IMR-90 (cell line): Measurements from ENCODE around the gene CYYR1. TPM values are rescaled to one million over a fixed set of nuclear protein-coding genes. Genes with fewer than 3 reads are reported as not detected.

Experiments used
- ATAC-seq: fragments of 200-7000 bp; cut with Tn5 transposase; 2 replicates; pipeline ENCODE4 v1.9.1; 2020; ENCODE audit warnings: low read depth, mild to moderate bottlenecking, moderate library complexity
- BruUV-seq: library from RNA; stranded (reverse); fragments of 400-500 nt; replicated peaks from 2 replicates; lab custom pipeline; 2021; lab: Mats Ljungman, UMichigan
- CTCF ChIA-PET: fragments of 300-600 bp; formaldehyde crosslinking; extraction: SDS; loops from one replicate; lab custom pipeline; 2021; ENCODE audit warnings: antibody characterized with exemption; lab: Yijun Ruan, JAX
- POLR2A ChIA-PET: fragments of 300-600 bp; sonication (Branson Sonifier 250); formaldehyde crosslinking; loops from one replicate; lab custom pipeline; 2022; ENCODE audit warnings: antibody characterized with exemption; ENCODE audit not compliant: unreplicated experiment; lab: Charles Lee
- DNase-seq: peaks from one replicate; pipeline ENCODE4 v3.0.0; 2013
- H2AFZ ChIP-seq: replicated peaks from 2 replicates; pipeline ENCODE3; 2013; ENCODE audit warnings: low read length, mild to moderate bottlenecking; ENCODE audit not compliant: poor library complexity
- H2AK5ac ChIP-seq: 2 replicates; pipeline ENCODE4 v1.6.1; 2013; ENCODE audit warnings: low read depth, low read length, inconsistent platforms
- H2AK9ac ChIP-seq: replicated peaks from 2 replicates; pipeline ENCODE3; 2013; ENCODE audit warnings: mild to moderate bottlenecking, low read depth, low read length, moderate library complexity; ENCODE audit not compliant: poor library complexity
- H2BK120ac ChIP-seq: 2 replicates; pipeline ENCODE4 v1.6.1; 2013; ENCODE audit warnings: low read depth, low read length, inconsistent platforms
- H2BK15ac ChIP-seq: 3 replicates; pipeline ENCODE4 v1.6.1; 2013; ENCODE audit warnings: low read depth, low read length, inconsistent platforms
- H2BK20ac ChIP-seq: 2 replicates; pipeline ENCODE4 v1.6.1; 2013; ENCODE audit warnings: low read depth, mild to moderate bottlenecking, inconsistent platforms, low read length, moderate library complexity
- H2BK5ac ChIP-seq: 2 replicates; pipeline ENCODE4 v1.6.1; 2013; ENCODE audit warnings: mild to moderate bottlenecking, low read depth, low read length, inconsistent platforms; ENCODE audit not compliant: poor library complexity, severe bottlenecking
- H3K14ac ChIP-seq: replicated peaks from 2 replicates; pipeline ENCODE4 v1.6.1; 2013; ENCODE audit warnings: low read depth, low read length, inconsistent platforms
- H3K18ac ChIP-seq: 2 replicates; pipeline ENCODE4 v1.6.1; 2013; ENCODE audit warnings: low read depth, low read length, control low read depth
- H3K23ac ChIP-seq: 2 replicates; pipeline ENCODE4 v1.6.1; 2013; ENCODE audit warnings: low read depth, low read length, inconsistent platforms
- H3K27ac ChIP-seq: 2 replicates; pipeline ENCODE4 v1.5.1; 2013; ENCODE audit warnings: mild to moderate bottlenecking, control low read depth, low read length; ENCODE audit not compliant: insufficient read depth
- H3K27me3 ChIP-seq: 2 replicates; pipeline ENCODE4 v1.6.1; 2013; ENCODE audit warnings: low read length; ENCODE audit not compliant: control insufficient read depth, insufficient read depth
- H3K36me3 ChIP-seq: 2 replicates; pipeline ENCODE4 v1.6.1; 2013; ENCODE audit warnings: low read length, mixed read lengths; ENCODE audit not compliant: control insufficient read depth, insufficient read depth
- H3K4ac ChIP-seq: 2 replicates; pipeline ENCODE4 v1.6.1; 2013; ENCODE audit warnings: low read depth, low read length, inconsistent platforms
- H3K4me1 ChIP-seq: 2 replicates; pipeline ENCODE4 v1.6.1; 2013; ENCODE audit warnings: low read length, mixed read lengths; ENCODE audit not compliant: control insufficient read depth, insufficient read depth
- H3K4me2 ChIP-seq: 2 replicates; pipeline ENCODE4 v1.6.1; 2013; ENCODE audit warnings: low read depth, mild to moderate bottlenecking, control low read depth, low read length, moderate library complexity
- H3K4me3 ChIP-seq: 2 replicates; pipeline ENCODE4 v1.5.1; 2013; ENCODE audit warnings: low read depth, mild to moderate bottlenecking, control low read depth, low read length, moderate library complexity; ENCODE audit not compliant: insufficient read depth
- H3K56ac ChIP-seq: 2 replicates; pipeline ENCODE4 v1.6.1; 2013; ENCODE audit warnings: low read length, inconsistent platforms; ENCODE audit not compliant: insufficient read depth; ENCODE audit errors: extremely low read depth
- H3K79me1 ChIP-seq, 2 experiments: 2 replicates each; pipeline ENCODE4 v1.6.1; 2013; ENCODE audit warnings: low read length in 2 of 2, inconsistent platforms in 1 of 2, low read depth in 1 of 2
- H3K9ac ChIP-seq: 2 replicates; pipeline ENCODE4 v1.6.1; 2013; ENCODE audit warnings: low read depth, low read length, control low read depth
- H3K9me1 ChIP-seq: 2 replicates; pipeline ENCODE4 v1.6.1; 2013; ENCODE audit warnings: low read length, inconsistent platforms; ENCODE audit not compliant: insufficient read depth
- H3K9me3 ChIP-seq: 2 replicates; pipeline ENCODE4 v1.6.1; 2013; ENCODE audit warnings: low read length; ENCODE audit not compliant: control insufficient read depth, insufficient read depth
- H4K20me1 ChIP-seq: 2 replicates; pipeline ENCODE4 v1.6.1; 2013; ENCODE audit warnings: low read length, inconsistent platforms; ENCODE audit not compliant: insufficient read depth
- H4K5ac ChIP-seq: 2 replicates; pipeline ENCODE4 v1.6.1; 2013; ENCODE audit warnings: mild to moderate bottlenecking, low read depth, low read length, control low read depth
- H4K8ac ChIP-seq, 2 experiments: 2 replicates each; pipeline ENCODE4 v1.6.1; 2013; ENCODE audit warnings: low read depth in 2 of 2, low read length in 2 of 2, control low read depth in 1 of 2, inconsistent platforms in 1 of 2
- H4K91ac ChIP-seq: 2 replicates; pipeline ENCODE4 v1.6.1; 2013; ENCODE audit warnings: low read depth, low read length, inconsistent platforms; ENCODE audit not compliant: insufficient read depth
- CHD1 ChIP-seq: IDR thresholded peaks from 2 replicates; pipeline ENCODE4 v1.6.1; 2012; ENCODE audit warnings: low read depth, low read length, improper control_type of control experiment
- ELK1 ChIP-seq: fragments of 150-350 bp; IDR thresholded peaks from 2 replicates; pipeline ENCODE4 v1.6.1; 2016; ENCODE audit warnings: low read depth, mild to moderate bottlenecking, low read length, moderate library complexity, borderline replicate concordance
- NFE2L2 ChIP-seq: fragments of 150-350 bp; IDR thresholded peaks from 2 replicates; pipeline ENCODE4 v1.6.1; 2016; ENCODE audit warnings: low read depth, mild to moderate bottlenecking, low read length
- WGBS, 2 experiments: methylation state at CpG; one replicate each; pipeline versions ENCODE4 v1.1.5 to v1.1.7; 2013; ENCODE audit warnings: missing lambda C conversion rate in 2 of 2; ENCODE audit not compliant: insufficient read length in 1 of 2; ENCODE audit errors: extremely low coverage in 2 of 2; 5-methylcytosine and 5-hydroxymethylcytosine counted together
- dilution Hi-C: fragments of 300-500 bp; cut with HindIII; formaldehyde crosslinking; loops from one replicate; pipeline ENCODE4 v1.14.3; 2018; ENCODE audit warnings: low sequenced_read_pairs; ENCODE audit not compliant: unreplicated experiment
- in situ Hi-C: fragments of 300-500 bp; cut with MboI; formaldehyde crosslinking; loops from 3 replicates; pipeline ENCODE4 v1.14.3; 2019; ENCODE audit warnings: low sequenced_read_pairs, inconsistent platforms, mixed read lengths
- intact Hi-C: fragments of 100-400 bp; cut with micrococcal nuclease; formaldehyde crosslinking; loops from 2 replicates; pipeline ENCODE4 v1.10.0; 2022
- polyA plus RNA-seq, 3 experiments: library from polyadenylated mRNA; depleted of rRNA; stranded (reverse); fragments of >200 nt; gene quantifications; 2 replicates each; pipeline ENCODE4 v1.2.3, GENCODE V29; 2012; ENCODE audit warnings: low replicate concordance in 1 of 3
- total RNA-seq: library from RNA; depleted of rRNA; stranded (reverse); fragments of >200 nt; gene quantifications from 2 replicates; pipeline ENCODE4 v1.2.3, GENCODE V29; 2012

CYYR1 gene
- total and polyA plus RNA-seq, 2 of the 4 experiments (the other 2 are of a cell fraction), result not detected

- Histone ChIP-seq H2AK5ac (no peak overlapping the region), H3K4me2 (no peak overlapping the region), H4K8ac (no peak overlapping the region), H3K9me3 (no peaks in the 10 kb centered on the region), H3K79me1 (no peaks in the 10 kb centered on the region), H3K9me1 (no peaks in the 10 kb centered on the region), H4K5ac (no peak overlapping the region), H3K36me3 (no peaks in the 10 kb centered on the region), H3K14ac (no peak overlapping the region), H3K27ac (no peak overlapping the region), H3K56ac (no peak overlapping the region), H2BK15ac (no peak overlapping the region), H2BK20ac (no peak overlapping the region), H3K27me3 (no peaks in the 10 kb centered on the region), H3K4me1 (no peaks in the 10 kb centered on the region), H2BK5ac (no peak overlapping the region), H2AFZ (no peak overlapping the region), H3K4me3 (no peak overlapping the region), H3K18ac (no peak overlapping the region), H3K9ac (no peak overlapping the region), H2AK9ac (no peak overlapping the region), H4K91ac (no peak overlapping the region), H3K23ac (no peak overlapping the region), H2BK120ac (no peak overlapping the region), H3K4ac (no peak overlapping the region), H4K20me1 (no peaks in the 10 kb centered on the region)
- dilution Hi-C loops (no loop called here), in situ Hi-C loops (no loop called here), intact Hi-C loops (no loop called here)
- WGBS, 2 experiments, result 100% methylated on average over 2 of the region's 7 CpGs; no CpG with 5 or more reads in 1 of the 2 experiments
- TF ChIP-seq ELK1, result no peak
- no peak for TF ChIP-seq CHD1
- TF ChIP-seq NFE2L2, result no peak
- DNase-seq (no peak), ATAC-seq (no peak)
- no TSS peak for BruUV-seq
- CTCF ChIA-PET, result no interaction called here
- POLR2A ChIA-PET, result no interaction called here
Measured at GRCh38 chr21:26595971-26596370, 22.9 kb upstream of the CYYR1 start.
